Smooth muscle cell of trachea (primary cell): ENCODE data around the gene CERK. TPM values are rescaled to one million over a fixed set of nuclear protein-coding genes. Genes with fewer than 3 reads are reported as not detected.

Source experiments
- total RNA-seq: library from RNA; depleted of rRNA; stranded (reverse); fragments of >200 nt; gene quantifications from 2 replicates; pipeline ENCODE4 v1.2.1, GENCODE V29; 2014

The CERK gene
- total RNA-seq: 28.2 and 47.3 TPM in 2 replicates

DNA sequence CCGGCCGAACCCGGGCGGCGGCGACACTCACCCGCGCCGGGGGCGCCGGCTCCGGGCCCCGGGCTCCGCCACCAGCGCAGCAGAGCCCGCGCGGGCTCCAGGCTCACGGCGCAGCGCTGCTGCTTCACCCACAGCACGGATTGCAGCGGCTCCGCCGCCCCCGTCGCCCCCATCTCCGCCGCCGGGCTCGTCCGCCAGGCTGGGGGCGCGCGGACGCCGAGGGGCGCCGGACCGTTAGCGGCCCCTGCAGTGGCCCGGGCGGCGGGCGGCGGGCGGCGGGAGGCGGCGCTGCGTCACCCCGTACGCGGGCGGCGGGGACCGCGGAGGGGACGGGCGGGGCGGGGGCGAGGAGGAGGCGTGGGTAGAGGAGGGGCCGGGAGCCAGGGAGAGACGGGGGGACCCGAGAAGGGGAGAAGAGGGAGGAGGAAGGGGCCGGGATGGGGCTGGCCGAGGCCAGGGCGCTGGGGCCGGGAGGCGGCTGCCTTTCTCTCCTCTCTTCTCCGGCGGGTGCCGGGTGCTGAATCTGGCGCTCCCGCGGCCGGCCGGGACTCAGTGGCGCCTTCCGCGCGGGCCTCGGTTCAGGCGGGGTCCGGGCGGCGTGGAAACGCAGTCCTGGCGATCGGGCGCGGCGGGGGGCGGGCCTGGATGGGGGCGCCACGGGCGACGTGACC, at the start of gene CERK:
Gene CERK (minus strand): TSS at position 277 of the 671 bp plus-strand sequence. CDS start 104 bp downstream, at position 173.

DNA sequence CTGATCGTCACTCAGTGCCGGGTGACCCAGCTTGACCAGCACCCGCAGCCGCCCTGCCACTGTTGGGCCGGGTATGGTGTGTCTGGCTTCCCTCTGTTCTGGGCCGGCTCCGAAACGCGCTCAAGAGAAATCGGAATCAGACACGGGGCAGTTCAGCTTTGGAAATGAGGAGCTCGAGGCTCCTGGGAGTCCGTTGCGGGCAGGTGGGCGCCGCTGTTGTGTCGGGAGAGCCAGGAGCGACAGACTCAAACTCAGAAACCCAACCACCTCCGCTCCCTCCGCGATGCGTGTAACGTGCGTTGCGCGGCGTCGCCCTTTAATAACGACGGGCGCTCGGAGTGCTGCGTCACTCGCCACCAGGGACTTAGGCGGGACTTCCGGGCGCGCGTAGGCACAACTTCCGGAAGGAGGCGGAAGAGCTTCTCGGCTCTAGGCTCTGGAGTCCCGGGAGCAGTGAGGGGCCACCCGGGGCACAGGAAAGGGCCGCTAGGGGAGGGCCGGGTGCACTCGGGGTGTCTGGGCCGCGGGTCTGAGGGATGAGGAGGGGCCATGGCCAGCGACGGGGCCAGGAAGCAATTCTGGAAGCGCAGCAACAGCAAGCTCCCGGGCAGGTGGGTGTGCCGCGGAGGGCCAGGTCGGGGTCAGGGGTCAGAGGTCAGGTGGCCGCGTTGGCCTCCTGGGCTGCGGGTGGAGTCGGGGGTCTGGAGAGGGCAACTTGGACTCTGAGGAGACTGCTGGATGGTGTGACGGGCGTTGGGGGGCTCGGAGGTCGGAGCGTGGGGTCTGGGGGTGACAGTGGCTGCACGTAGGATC, 24.4 kb upstream of the CERK start, which contains the start of gene TBC1D22A:
Gene TBC1D22A (plus strand): TSS at position 413 of the 813 bp plus-strand sequence. CDS start 137 bp downstream, at position 550.

Other genes starting within 250 kb of the CERK start
- 0.73 and 1.5 TPM in 2 replicates for gene CELSR1, start 200.6 kb downstream of the CERK start, total RNA-seq
- 35.2 and 91.1 TPM in 2 replicates for gene GRAMD4, start 117.9 kb downstream of the CERK start, total RNA-seq
- 14.5 and 22.0 TPM in 2 replicates for gene TBC1D22A, start 24.4 kb upstream of the CERK start, total RNA-seq